Measurements from ENCODE around the gene KDM4C.
"Not testable (repeated sequence)": the region's sequence is repeated elsewhere in the genome, so short reads cannot be mapped to it uniquely, and the experiment has no call there.

KDM4C gene

GRCh38 chr9:6764011-6764410 is 6.2 kb downstream of the KDM4C start:
- DNase-seq (ENCODE audit: low read depth in 2 of 3, low spot score in 2 of 3), result no peak

GRCh38 chr9:6764523-6764922 is 6.8 kb downstream of the KDM4C start:
- no peak for DNase-seq (ENCODE audit: low read depth in 2 of 3, low spot score in 2 of 3)

- no peak for DNase-seq (ENCODE audit: low read depth in 2 of 3, low spot score in 2 of 3)
Measured at GRCh38 chr9:6764950-6765349, 7.2 kb downstream of the KDM4C start.

GRCh38 chr9:6765396-6765795 is 7.6 kb downstream of the KDM4C start:
- no peak for DNase-seq (ENCODE audit: low read depth in 2 of 3, low spot score in 2 of 3)

GRCh38 chr9:6766606-6767005 is 8.8 kb downstream of the KDM4C start:
- no peak for DNase-seq (ENCODE audit: low read depth in 2 of 3, low spot score in 2 of 3)

- not testable (repeated sequence) for DNase-seq (ENCODE audit: low read depth in 2 of 3, low spot score in 2 of 3)
Measured at GRCh38 chr9:6768587-6768986, 10.8 kb downstream of the KDM4C start.

GRCh38 chr9:6771722-6772121 is 13.9 kb downstream of the KDM4C start:
- no peak for DNase-seq (ENCODE audit: low read depth in 2 of 3, low spot score in 2 of 3)

GRCh38 chr9:6777213-6777902 is 19.6 kb downstream of the KDM4C start:
- no peak for DNase-seq (ENCODE audit: low read depth in 2 of 3, low spot score in 2 of 3)

GRCh38 chr9:6779417-6780241 is 21.9 kb downstream of the KDM4C start:
- no peak for DNase-seq (ENCODE audit: low read depth in 2 of 3, low spot score in 2 of 3)

GRCh38 chr9:6780690-6781089 is 22.9 kb downstream of the KDM4C start:
- DNase-seq (ENCODE audit: low read depth in 2 of 3, low spot score in 2 of 3), result no peak

- DNase-seq (ENCODE audit: low read depth in 2 of 3, low spot score in 2 of 3), result no peak
Measured at GRCh38 chr9:6781476-6781875, 23.7 kb downstream of the KDM4C start.

GRCh38 chr9:6782345-6782744 is 24.6 kb downstream of the KDM4C start:
- no peak for DNase-seq (ENCODE audit: low read depth in 2 of 3, low spot score in 2 of 3)

- no peak for DNase-seq (ENCODE audit: low read depth in 2 of 3, low spot score in 2 of 3)
Measured at GRCh38 chr9:6782981-6783380, 25.2 kb downstream of the KDM4C start.

- DNase-seq (ENCODE audit: low read depth in 2 of 3, low spot score in 2 of 3), result no peak
Measured at GRCh38 chr9:6783753-6784152, 26.0 kb downstream of the KDM4C start.

- DNase-seq (ENCODE audit: low read depth in 2 of 3, low spot score in 2 of 3), result no peak
Measured at GRCh38 chr9:6785682-6786081, 27.9 kb downstream of the KDM4C start.

GRCh38 chr9:6787793-6788161 is 30.0 kb downstream of the KDM4C start:
- no peak for DNase-seq (ENCODE audit: low read depth in 2 of 3, low spot score in 2 of 3)

GRCh38 chr9:6788162-6789016 is 30.6 kb downstream of the KDM4C start:
- no peak for DNase-seq (ENCODE audit: low read depth in 2 of 3, low spot score in 2 of 3)

GRCh38 chr9:6789017-6789338 is 31.2 kb downstream of the KDM4C start:
- not testable (repeated sequence) for DNase-seq (ENCODE audit: low read depth in 2 of 3, low spot score in 2 of 3)

- DNase-seq (ENCODE audit: low read depth in 2 of 3, low spot score in 2 of 3), result no peak
Measured at GRCh38 chr9:6790866-6791265, 33.1 kb downstream of the KDM4C start.

GRCh38 chr9:6793203-6793602 is 35.4 kb downstream of the KDM4C start:
- DNase-seq (ENCODE audit: low read depth in 2 of 3, low spot score in 2 of 3), result no peak

- DNase-seq (ENCODE audit: low read depth in 2 of 3, low spot score in 2 of 3), result no peak
Measured at GRCh38 chr9:6794936-6795335, 37.2 kb downstream of the KDM4C start.

GRCh38 chr9:6802926-6803325 is 45.2 kb downstream of the KDM4C start:
- DNase-seq (ENCODE audit: low read depth in 2 of 3, low spot score in 2 of 3), result no peak

Data from activated CD8-positive, alpha-beta memory T cell treated with anti-CD3 and anti-CD28 coated beads for 48 hours (primary cell).